HEK293 (cell line): ENCODE measurements around the gene ATP5F1D.
A peak's percentile ranks its signal among the peaks of the same experiment; 100 is the strongest.

Source experiments
- CTCF ChIA-PET: fragments of 350-600 bp; formaldehyde crosslinking; extraction: SDS; loops from one replicate; lab custom pipeline; 2021; ENCODE audit warnings: antibody characterized with exemption; lab: Yijun Ruan, JAX
- POLR2A ChIA-PET: fragments of 300-600 bp; formaldehyde crosslinking; extraction: SDS; loops from one replicate; lab custom pipeline; 2020; ENCODE audit warnings: antibody characterized with exemption, inconsistent platforms; lab: Yijun Ruan, JAX
- H3K27ac ChIP-seq: fragments of 200-500 bp; sonication (Bioruptor generic); 2 replicates; pipeline ENCODE4 v1.5.1; 2014; ENCODE audit warnings: low read depth, low read length, control low read depth, inconsistent platforms; ENCODE audit errors: extremely low read depth
- H3K36me3 ChIP-seq, 2 experiments: fragments of 200-500 bp in 1 of 2; sonication (Bioruptor generic) in 1 of 2; 1 replicate in 1 of 2; 2 replicates in 1 of 2; pipeline ENCODE4 v1.5.1; 2014 to 2017; ENCODE audit warnings: inconsistent platforms in 2 of 2, low read length in 2 of 2; ENCODE audit not compliant: control insufficient read depth in 2 of 2, insufficient read depth in 1 of 2
- H3K4me1 ChIP-seq: fragments of 200-500 bp; sonication (Bioruptor generic); 2 replicates; pipeline ENCODE4 v1.5.1; 2014; ENCODE audit warnings: mild to moderate bottlenecking, low read length, inconsistent platforms; ENCODE audit not compliant: control insufficient read depth, insufficient read depth
- H3K4me3 ChIP-seq: 2 replicates; pipeline ENCODE4 v1.5.1; 2011; ENCODE audit warnings: low read depth, mild to moderate bottlenecking, control low read depth, low read length, moderate library complexity
- H3K9me3 ChIP-seq: fragments of 200-500 bp; sonication (Bioruptor generic); 2 replicates; pipeline ENCODE4 v1.5.1; 2014; ENCODE audit warnings: low read depth, low read length, inconsistent platforms; ENCODE audit not compliant: control insufficient read depth, insufficient read depth
- BCL11A ChIP-seq: fragments of 450-650 bp; formaldehyde crosslinking; IDR thresholded peaks from 2 replicates; pipeline ENCODE4 v1.5.1; 2016; ENCODE audit warnings: low read depth, missing biosample characterization, missing genetic modification characterization
- BCL11B ChIP-seq: fragments of 450-650 bp; formaldehyde crosslinking; IDR thresholded peaks from 2 replicates; pipeline ENCODE4 v1.5.1; 2016; ENCODE audit warnings: low read depth, missing biosample characterization, missing genetic modification characterization
- HOXA7 ChIP-seq: sonication (generic); formaldehyde crosslinking; IDR thresholded peaks from 2 replicates; pipeline ENCODE4 v1.8.1; 2022; ENCODE audit warnings: missing genetic modification reagents, borderline replicate concordance
- HOXC10 ChIP-seq: sonication (generic); formaldehyde crosslinking; IDR thresholded peaks from 2 replicates; pipeline ENCODE4 v1.8.1; 2023; ENCODE audit warnings: mild to moderate bottlenecking, missing genetic modification reagents
- HOXD13 ChIP-seq: sonication (generic); formaldehyde crosslinking; IDR thresholded peaks from 2 replicates; pipeline ENCODE4 v1.8.0; 2022; ENCODE audit warnings: missing genetic modification reagents, borderline replicate concordance
- MEIS1 ChIP-seq: sonication (generic); formaldehyde crosslinking; IDR thresholded peaks from 2 replicates; pipeline ENCODE4 v1.8.1; 2022; ENCODE audit warnings: missing genetic modification reagents, mild to moderate bottlenecking, borderline replicate concordance
- PRDM1 ChIP-seq: fragments of 450-650 bp; formaldehyde crosslinking; IDR thresholded peaks from 2 replicates; pipeline ENCODE4; 2016; ENCODE audit warnings: missing biosample characterization, missing genetic modification characterization
- SALL2 ChIP-seq: fragments of 450-650 bp; formaldehyde crosslinking; IDR thresholded peaks from 2 replicates; pipeline ENCODE4 v1.5.0; 2017; ENCODE audit warnings: missing biosample characterization, mild to moderate bottlenecking, missing genetic modification characterization, borderline replicate concordance
- WT1 ChIP-seq: fragments of 450-650 bp; formaldehyde crosslinking; IDR thresholded peaks from 2 replicates; pipeline ENCODE4 v1.5.1; 2016; ENCODE audit warnings: missing biosample characterization, missing genetic modification characterization
- ZBTB1 ChIP-seq: fragments of 450-650 bp; formaldehyde crosslinking; IDR thresholded peaks from 2 replicates; pipeline ENCODE4 v1.5.1; 2016; ENCODE audit warnings: missing biosample characterization, missing genetic modification characterization
- ZBTB21 ChIP-seq: fragments of 450-650 bp; formaldehyde crosslinking; IDR thresholded peaks from 2 replicates; pipeline ENCODE4 v1.5.1; 2017; ENCODE audit warnings: missing biosample characterization, missing genetic modification characterization
- ZBTB8A ChIP-seq: fragments of 450-650 bp; formaldehyde crosslinking; IDR thresholded peaks from 2 replicates; pipeline ENCODE4 v1.5.1; 2016; ENCODE audit warnings: missing biosample characterization, missing genetic modification characterization
- ZNF16 ChIP-seq: fragments of 450-650 bp; formaldehyde crosslinking; IDR thresholded peaks from 2 replicates; pipeline ENCODE4 v1.5.1; 2016; ENCODE audit warnings: low read depth, missing biosample characterization, missing genetic modification characterization
- ZNF2 ChIP-seq: fragments of 450-650 bp; formaldehyde crosslinking; IDR thresholded peaks from 2 replicates; pipeline ENCODE4 v1.5.1; 2016; ENCODE audit warnings: missing biosample characterization, missing genetic modification characterization
- ZNF266 ChIP-seq: fragments of 450-650 bp; formaldehyde crosslinking; IDR thresholded peaks from 2 replicates; pipeline ENCODE4 v1.5.1; 2016; ENCODE audit warnings: missing biosample characterization, missing genetic modification characterization, low read depth
- ZNF274 ChIP-seq, 2 experiments: fragments of 200-500 bp in 1 of 2; fragments of 450-650 bp in 1 of 2; sonication (Bioruptor generic) in 1 of 2; formaldehyde crosslinking in 1 of 2; IDR thresholded peaks; 2 replicates each; pipeline versions ENCODE4 v1.5.1 to v1.6.1; 2014 to 2016; ENCODE audit warnings: borderline replicate concordance in 1 of 2, inconsistent platforms in 1 of 2, low read length in 1 of 2, missing biosample characterization in 1 of 2, missing genetic modification characterization in 1 of 2
- ZNF544 ChIP-seq: fragments of 450-650 bp; formaldehyde crosslinking; IDR thresholded peaks from 2 replicates; pipeline ENCODE4 v1.5.0; 2017; ENCODE audit warnings: missing biosample characterization, missing genetic modification characterization
- ZNF558 ChIP-seq: fragments of 450-650 bp; formaldehyde crosslinking; IDR thresholded peaks from 2 replicates; pipeline ENCODE4 v1.5.1; 2016; ENCODE audit warnings: missing biosample characterization, missing genetic modification characterization
- ZNF560 ChIP-seq: fragments of 450-650 bp; formaldehyde crosslinking; IDR thresholded peaks from 2 replicates; pipeline ENCODE4 v1.5.1; 2017; ENCODE audit warnings: missing biosample characterization, missing genetic modification characterization, borderline replicate concordance
- ZNF701 ChIP-seq: fragments of 450-650 bp; formaldehyde crosslinking; IDR thresholded peaks from 2 replicates; pipeline ENCODE4 v1.5.1; 2016; ENCODE audit warnings: missing biosample characterization, missing genetic modification characterization
- ZXDB ChIP-seq: fragments of 450-650 bp; formaldehyde crosslinking; IDR thresholded peaks from 2 replicates; pipeline ENCODE4 v1.5.1; 2016; ENCODE audit warnings: missing biosample characterization, missing genetic modification characterization
- TF ChIP-seq, protein P1 (sequence below): fragments of 450-650 bp; formaldehyde crosslinking; IDR thresholded peaks from 2 replicates; pipeline ENCODE4 v1.5.1; 2016; ENCODE audit warnings: missing biosample characterization, missing genetic modification characterization
- TF ChIP-seq, protein P2 (sequence below): fragments of 450-650 bp; IDR thresholded peaks from 2 replicates; pipeline ENCODE4 v1.5.1; 2018; ENCODE audit warnings: missing biosample characterization, missing genetic modification characterization
- TF ChIP-seq, protein P3 (sequence below): fragments of 450-650 bp; IDR thresholded peaks from 2 replicates; pipeline ENCODE4 v1.5.1; 2018; ENCODE audit warnings: missing biosample characterization, mild to moderate bottlenecking, missing genetic modification characterization

Gene ATP5F1D

DNA sequence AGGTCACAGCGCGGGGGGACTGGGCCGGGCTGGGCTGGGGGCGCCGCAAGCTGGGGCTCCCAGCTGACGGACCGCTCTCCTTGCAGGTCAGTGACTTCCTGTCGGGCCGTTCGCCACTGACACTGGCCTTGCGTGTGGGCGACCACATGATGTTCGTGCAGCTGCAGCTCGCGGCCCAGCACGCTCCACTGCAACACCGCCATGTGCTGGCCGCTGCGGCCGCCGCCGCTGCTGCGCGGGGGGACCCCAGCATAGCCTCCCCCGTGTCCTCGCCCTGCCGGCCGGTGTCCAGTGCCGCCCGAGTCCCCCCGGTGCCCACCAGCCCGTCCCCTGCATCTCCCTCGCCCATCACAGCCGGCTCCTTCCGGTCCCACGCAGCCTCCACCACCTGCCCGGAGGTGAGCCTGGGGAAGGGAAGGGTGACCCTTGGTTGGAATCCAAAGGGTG is 12.6 kb downstream of the ATP5F1D start:
- Histone ChIP-seq H3K4me3 (no peak overlapping the region; the same call in 1 of the 2 replicates), H3K4me1 (peaks cover 19% of the 10 kb centered on the region), H3K9me3 (no peaks in the 10 kb centered on the region), H3K27ac (peak overlapping the region; percentile 100; the same call in 1 of the 2 replicates), H3K36me3 (peaks cover 21 to 58% of the 10 kb centered on the region in 2 experiments)
- POLR2A ChIA-PET, result interaction anchor here (1.7 to 10.8 kb wide), 3 partner anchors 10 to 19 kb away, joined by 5 to 407 read pairs (median 20); partner anchors contain the start of gene CIRBP
- CTCF ChIA-PET, result interaction anchor here (0.6 to 2.7 kb wide), 4 partner anchors 10 to 626 kb away, joined by 3 to 13 read pairs (median 12); partner anchors contain the start of gene CIRBP
- TF ChIP-seq, protein P1, sequence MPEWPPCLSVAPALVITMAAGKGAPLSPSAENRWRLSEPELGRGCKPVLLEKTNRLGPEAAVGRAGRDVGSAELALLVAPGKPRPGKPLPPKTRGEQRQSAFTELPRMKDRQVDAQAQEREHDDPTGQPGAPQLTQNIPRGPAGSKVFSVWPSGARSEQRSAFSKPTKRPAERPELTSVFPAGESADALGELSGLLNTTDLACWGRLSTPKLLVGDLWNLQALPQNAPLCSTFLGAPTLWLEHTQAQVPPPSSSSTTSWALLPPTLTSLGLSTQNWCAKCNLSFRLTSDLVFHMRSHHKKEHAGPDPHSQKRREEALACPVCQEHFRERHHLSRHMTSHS (tag by site-specific recombination), result no peak
- TF ChIP-seq ZNF266 (tag by site-specific recombination), result no peak
- no peak for TF ChIP-seq ZNF274 (IDR thresholded peaks at IDR 0.05; ENCODE audit: low read length)
- TF ChIP-seq ZNF274 (tag by site-specific recombination; IDR thresholded peaks at IDR 0.05; ENCODE audit: borderline replicate concordance), result no peak
- TF ChIP-seq MEIS1 (CRISPR knock-in tag), result no peak
- TF ChIP-seq, protein P2, sequence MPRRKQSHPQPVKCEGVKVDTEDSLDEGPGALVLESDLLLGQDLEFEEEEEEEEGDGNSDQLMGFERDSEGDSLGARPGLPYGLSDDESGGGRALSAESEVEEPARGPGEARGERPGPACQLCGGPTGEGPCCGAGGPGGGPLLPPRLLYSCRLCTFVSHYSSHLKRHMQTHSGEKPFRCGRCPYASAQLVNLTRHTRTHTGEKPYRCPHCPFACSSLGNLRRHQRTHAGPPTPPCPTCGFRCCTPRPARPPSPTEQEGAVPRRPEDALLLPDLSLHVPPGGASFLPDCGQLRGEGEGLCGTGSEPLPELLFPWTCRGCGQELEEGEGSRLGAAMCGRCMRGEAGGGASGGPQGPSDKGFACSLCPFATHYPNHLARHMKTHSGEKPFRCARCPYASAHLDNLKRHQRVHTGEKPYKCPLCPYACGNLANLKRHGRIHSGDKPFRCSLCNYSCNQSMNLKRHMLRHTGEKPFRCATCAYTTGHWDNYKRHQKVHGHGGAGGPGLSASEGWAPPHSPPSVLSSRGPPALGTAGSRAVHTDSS (tag by site-specific recombination), result no peak
- TF ChIP-seq ZBTB8A, result no peak
- no peak for TF ChIP-seq PRDM1 (tag by site-specific recombination)
- no peak for TF ChIP-seq HOXA7 (CRISPR knock-in tag)
- no peak for TF ChIP-seq HOXD13 (CRISPR knock-in tag)
- TF ChIP-seq ZNF544, result no peak
- TF ChIP-seq ZNF560 (tag by site-specific recombination), result no peak
- no peak for TF ChIP-seq ZNF558 (tag by site-specific recombination)
- no peak for TF ChIP-seq ZBTB21
- TF ChIP-seq, protein P3, sequence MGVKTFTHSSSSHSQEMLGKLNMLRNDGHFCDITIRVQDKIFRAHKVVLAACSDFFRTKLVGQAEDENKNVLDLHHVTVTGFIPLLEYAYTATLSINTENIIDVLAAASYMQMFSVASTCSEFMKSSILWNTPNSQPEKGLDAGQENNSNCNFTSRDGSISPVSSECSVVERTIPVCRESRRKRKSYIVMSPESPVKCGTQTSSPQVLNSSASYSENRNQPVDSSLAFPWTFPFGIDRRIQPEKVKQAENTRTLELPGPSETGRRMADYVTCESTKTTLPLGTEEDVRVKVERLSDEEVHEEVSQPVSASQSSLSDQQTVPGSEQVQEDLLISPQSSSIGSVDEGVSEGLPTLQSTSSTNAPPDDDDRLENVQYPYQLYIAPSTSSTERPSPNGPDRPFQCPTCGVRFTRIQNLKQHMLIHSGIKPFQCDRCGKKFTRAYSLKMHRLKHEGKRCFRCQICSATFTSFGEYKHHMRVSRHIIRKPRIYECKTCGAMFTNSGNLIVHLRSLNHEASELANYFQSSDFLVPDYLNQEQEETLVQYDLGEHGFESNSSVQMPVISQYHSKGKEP (tag by site-specific recombination), result no peak
- no peak for TF ChIP-seq ZNF701 (tag by site-specific recombination)
- no peak for TF ChIP-seq ZNF16
- no peak for TF ChIP-seq HOXC10 (CRISPR knock-in tag)
- TF ChIP-seq ZBTB1 (tag by site-specific recombination), result no peak
- TF ChIP-seq SALL2 (tag by site-specific recombination), result no peak
- no peak for TF ChIP-seq ZNF2

GRCh38 chr19:1254530-1255185 is 13.1 kb downstream of the ATP5F1D start:
- H3K27ac ChIP-seq, result peak overlapping the region; percentile 100
- peaks cover 21 to 58% of the 10 kb centered on the region in 2 experiments for H3K36me3 ChIP-seq
- peaks cover 19% of the 10 kb centered on the region for H3K4me1 ChIP-seq
- TF ChIP-seq BCL11B, result peak; percentile 96
- peak; percentile 12; the same call in 1 of the 2 replicates for TF ChIP-seq WT1
- TF ChIP-seq BCL11A (tag by site-specific recombination), result peak; percentile 98
- TF ChIP-seq ZXDB (tag by site-specific recombination), result no peak
- H3K4me3 ChIP-seq, result no peak overlapping the region
- no peaks in the 10 kb centered on the region for H3K9me3 ChIP-seq
- ChIA-PET CTCF (interaction anchor here (0.6 to 1.0 kb wide), 3 partner anchors 10 to 38 kb away, joined by 3 to 9 read pairs (median 6); no protein-coding TSS in a partner anchor), POLR2A (interaction anchor here (0.6 to 10.8 kb wide), 3 partner anchors 12 to 19 kb away, joined by 4 to 407 read pairs (median 5); partner anchors contain the start of genes CBARP and CIRBP)
